ENCODE data around the gene CCL17.

The CCL17 gene

GRCh38 chr16:57358086-57358420 is 46.5 kb upstream of the CCL17 start:
- H3K14ac ChIP-seq (ENCODE audit: low read length in 2 of 2) = no peak overlapping the region
- no peak overlapping the region for H2BK15ac ChIP-seq (ENCODE audit: low read depth, poor library complexity, severe bottlenecking)
- no peak overlapping the region for H2BK12ac ChIP-seq (ENCODE audit: low read length in 2 of 2)
- no peaks in the 10 kb centered on the region for H3K79me1 ChIP-seq (replicated peaks; ENCODE audit: low read length, poor library complexity, severe bottlenecking)
- H2AK5ac ChIP-seq (ENCODE audit: low read length, severe bottlenecking) = no peak overlapping the region
- H3K4ac ChIP-seq (ENCODE audit: low read depth in 1 of 2, low read length in 2 of 2) = no peak overlapping the region
- H3K4me1 ChIP-seq (ENCODE audit: control insufficient read depth, insufficient read depth, low read depth, low read length) = no peaks in the 10 kb centered on the region
- 86% methylated on average over 7 of the region's 7 CpGs for WGBS
- no peak overlapping the region for H2BK5ac ChIP-seq (ENCODE audit: low read depth, low read length, poor library complexity, severe bottlenecking)
- H3K9me3 ChIP-seq (ENCODE audit: control insufficient read depth, low read length) = no peaks in the 10 kb centered on the region
- peaks cover 3 to 23% of the 10 kb centered on the region in 2 experiments for H3K27me3 ChIP-seq (ENCODE audit: control insufficient read depth in 1 of 2, insufficient read depth in 1 of 2, low read length in 2 of 2)
- no peak overlapping the region for H4K91ac ChIP-seq (ENCODE audit: low read length)
- H3K18ac ChIP-seq (ENCODE audit: low read depth in 1 of 2, low read length in 2 of 2) = no peak overlapping the region
- H3K23ac ChIP-seq (ENCODE audit: low read length in 2 of 2) = no peak overlapping the region
- no peak overlapping the region for H3K9ac ChIP-seq (ENCODE audit: low read length)
- no peak overlapping the region for H2BK120ac ChIP-seq (ENCODE audit: low read depth, low read length)
- no peak overlapping the region for H3K4me2 ChIP-seq (ENCODE audit: low read length, poor library complexity, severe bottlenecking)
- no peak overlapping the region for H4K8ac ChIP-seq (ENCODE audit: low read length)
- no peak overlapping the region for H2AFZ ChIP-seq (ENCODE audit: low read depth, low read length)
- no peak overlapping the region for H3K27ac ChIP-seq (ENCODE audit: low read length, poor library complexity, severe bottlenecking)
- DNase-seq = no peak
- no peaks in the 10 kb centered on the region for H3K36me3 ChIP-seq (ENCODE audit: control insufficient read depth in 1 of 2, insufficient read depth in 2 of 2, low read depth in 1 of 2, low read length in 2 of 2)
- H3K4me3 ChIP-seq (ENCODE audit: insufficient read depth in 1 of 2, low read depth in 1 of 2, low read length in 2 of 2) = no peak overlapping the region

DNA sequence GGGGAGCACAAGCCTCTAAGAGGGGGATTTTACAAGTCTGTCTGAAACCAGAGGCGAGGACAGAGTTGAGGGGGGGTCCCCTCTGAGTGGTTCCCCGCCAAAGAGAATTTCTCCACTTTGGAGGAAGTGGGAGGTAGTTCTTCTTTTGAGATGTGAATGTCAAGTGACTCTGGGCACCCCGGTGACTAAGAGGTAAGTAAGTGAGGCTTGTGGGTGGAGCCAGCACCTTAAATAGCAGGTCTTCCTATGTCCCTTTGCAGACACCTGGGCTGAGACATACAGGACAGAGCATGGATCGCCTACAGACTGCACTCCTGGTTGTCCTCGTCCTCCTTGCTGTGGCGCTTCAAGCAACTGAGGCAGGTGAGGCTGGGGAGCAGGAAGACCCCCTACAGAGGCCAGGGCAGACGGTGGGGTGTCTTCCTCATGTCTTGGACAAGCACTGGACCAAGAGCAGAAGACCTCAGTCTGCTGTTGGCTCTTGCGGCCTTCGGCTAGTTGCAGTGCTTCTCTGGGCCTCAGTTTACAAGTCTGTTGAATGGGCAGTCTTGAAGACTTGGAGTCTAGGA is 46.0 kb upstream of the CCL17 start, which contains the start of gene CCL22:
TSS of gene CCL22 (plus strand) at position 257 of the 569 bp plus-strand sequence. CDS start at position 291, 34 bp downstream.
- no peak for DNase-seq
- Histone ChIP-seq H2AK5ac (ENCODE audit: low read length, severe bottlenecking) (no peak within 1 kb of the TSS), H3K27ac (ENCODE audit: low read length, poor library complexity, severe bottlenecking) (no peak within 1 kb of the TSS), H3K36me3 (ENCODE audit: control insufficient read depth in 1 of 2, insufficient read depth in 2 of 2, low read depth in 1 of 2, low read length in 2 of 2) (no peaks in the 10 kb centered on the region), H4K8ac (ENCODE audit: low read length) (no peak within 1 kb of the TSS), H2BK12ac (ENCODE audit: low read length in 2 of 2) (no peak within 1 kb of the TSS), H3K27me3 (ENCODE audit: control insufficient read depth in 1 of 2, insufficient read depth in 1 of 2, low read length in 2 of 2) (peaks cover 8 to 28% of the 10 kb centered on the region in 2 experiments), H3K23ac (ENCODE audit: low read length in 2 of 2) (no peak within 1 kb of the TSS), H3K4me1 (ENCODE audit: control insufficient read depth, insufficient read depth, low read depth, low read length) (no peaks in the 10 kb centered on the region), H4K91ac (ENCODE audit: low read length) (no peak within 1 kb of the TSS), H3K14ac (ENCODE audit: low read length in 2 of 2) (no peak within 1 kb of the TSS), H2BK5ac (ENCODE audit: low read depth, low read length, poor library complexity, severe bottlenecking) (no peak within 1 kb of the TSS), H3K4me2 (ENCODE audit: low read length, poor library complexity, severe bottlenecking) (no peak within 1 kb of the TSS), H2BK120ac (ENCODE audit: low read depth, low read length) (no peak within 1 kb of the TSS), H3K79me1 (replicated peaks; ENCODE audit: low read length, poor library complexity, severe bottlenecking) (no peaks in the 10 kb centered on the region), H3K9me3 (ENCODE audit: control insufficient read depth, low read length) (no peaks in the 10 kb centered on the region), H3K18ac (ENCODE audit: low read depth in 1 of 2, low read length in 2 of 2) (no peak within 1 kb of the TSS), H3K4me3 (ENCODE audit: insufficient read depth in 1 of 2, low read depth in 1 of 2, low read length in 2 of 2) (no peak within 1 kb of the TSS), H2AFZ (ENCODE audit: low read depth, low read length) (no peak within 1 kb of the TSS), H2BK15ac (ENCODE audit: low read depth, poor library complexity, severe bottlenecking) (no peak within 1 kb of the TSS), H3K9ac (ENCODE audit: low read length) (no peak within 1 kb of the TSS), H3K4ac (ENCODE audit: low read depth in 1 of 2, low read length in 2 of 2) (no peak within 1 kb of the TSS)
- WGBS = 79% methylated on average over 9 of the region's 9 CpGs

GRCh38 chr16:57360321-57360935 is 44.1 kb upstream of the CCL17 start:
- WGBS = 94% methylated on average over 16 of the region's 16 CpGs
- DNase-seq = no peak
- Histone ChIP-seq H3K18ac (ENCODE audit: low read depth in 1 of 2, low read length in 2 of 2) (no peak overlapping the region), H2AFZ (ENCODE audit: low read depth, low read length) (no peak overlapping the region), H2BK120ac (ENCODE audit: low read depth, low read length) (no peak overlapping the region), H3K27ac (ENCODE audit: low read length, poor library complexity, severe bottlenecking) (no peak overlapping the region), H3K4me2 (ENCODE audit: low read length, poor library complexity, severe bottlenecking) (no peak overlapping the region), H3K23ac (ENCODE audit: low read length in 2 of 2) (no peak overlapping the region), H2BK15ac (ENCODE audit: low read depth, poor library complexity, severe bottlenecking) (no peak overlapping the region), H4K8ac (ENCODE audit: low read length) (no peak overlapping the region), H3K36me3 (ENCODE audit: control insufficient read depth in 1 of 2, insufficient read depth in 2 of 2, low read depth in 1 of 2, low read length in 2 of 2) (no peaks in the 10 kb centered on the region), H2AK5ac (ENCODE audit: low read length, severe bottlenecking) (no peak overlapping the region), H3K4ac (ENCODE audit: low read depth in 1 of 2, low read length in 2 of 2) (no peak overlapping the region), H3K9me3 (ENCODE audit: control insufficient read depth, low read length) (no peaks in the 10 kb centered on the region), H3K14ac (ENCODE audit: low read length in 2 of 2) (no peak overlapping the region), H2BK5ac (ENCODE audit: low read depth, low read length, poor library complexity, severe bottlenecking) (no peak overlapping the region), H3K27me3 (ENCODE audit: control insufficient read depth in 1 of 2, insufficient read depth in 1 of 2, low read length in 2 of 2) (peaks cover 18 to 37% of the 10 kb centered on the region in 2 experiments), H3K4me3 (ENCODE audit: insufficient read depth in 1 of 2, low read depth in 1 of 2, low read length in 2 of 2) (no peak overlapping the region), H3K9ac (ENCODE audit: low read length) (no peak overlapping the region), H2BK12ac (ENCODE audit: low read length in 2 of 2) (no peak overlapping the region), H4K91ac (ENCODE audit: low read length) (no peak overlapping the region), H3K79me1 (replicated peaks; ENCODE audit: low read length, poor library complexity, severe bottlenecking) (no peaks in the 10 kb centered on the region), H3K4me1 (ENCODE audit: control insufficient read depth, insufficient read depth, low read depth, low read length) (no peaks in the 10 kb centered on the region)

DNA sequence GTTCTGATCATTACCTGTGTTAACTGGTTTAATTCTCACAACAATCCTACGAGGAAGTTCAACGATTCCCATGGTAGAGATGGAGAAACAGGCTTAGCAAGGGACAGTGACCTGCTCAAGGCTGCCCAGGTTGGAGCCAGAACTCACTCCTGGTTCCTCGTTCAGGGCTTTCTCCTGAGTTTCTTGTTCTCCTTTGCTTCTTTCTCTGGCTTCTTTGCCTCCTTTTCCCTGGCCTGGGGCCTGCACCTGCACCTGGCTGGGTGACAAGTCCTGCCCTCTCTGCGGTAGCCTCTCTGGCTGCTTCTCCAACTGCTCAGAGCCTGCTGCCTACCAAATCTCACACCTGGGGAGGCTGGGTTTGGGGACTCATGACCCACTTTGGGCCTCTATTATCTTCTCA is 43.2 kb upstream of the CCL17 start:
- Histone ChIP-seq H3K18ac (ENCODE audit: low read depth in 1 of 2, low read length in 2 of 2) (no peak overlapping the region), H3K4me3 (ENCODE audit: insufficient read depth in 1 of 2, low read depth in 1 of 2, low read length in 2 of 2) (no peak overlapping the region), H2BK120ac (ENCODE audit: low read depth, low read length) (no peak overlapping the region), H2BK5ac (ENCODE audit: low read depth, low read length, poor library complexity, severe bottlenecking) (no peak overlapping the region), H3K4ac (ENCODE audit: low read depth in 1 of 2, low read length in 2 of 2) (no peak overlapping the region), H3K14ac (ENCODE audit: low read length in 2 of 2) (no peak overlapping the region), H2BK12ac (ENCODE audit: low read length in 2 of 2) (no peak overlapping the region), H2BK15ac (ENCODE audit: low read depth, poor library complexity, severe bottlenecking) (no peak overlapping the region), H3K27ac (ENCODE audit: low read length, poor library complexity, severe bottlenecking) (no peak overlapping the region), H3K27me3 (ENCODE audit: control insufficient read depth in 1 of 2, insufficient read depth in 1 of 2, low read length in 2 of 2) (peaks cover 27 to 38% of the 10 kb centered on the region in 2 experiments), H2AK5ac (ENCODE audit: low read length, severe bottlenecking) (no peak overlapping the region), H3K9ac (ENCODE audit: low read length) (no peak overlapping the region), H4K8ac (ENCODE audit: low read length) (no peak overlapping the region), H3K36me3 (ENCODE audit: control insufficient read depth in 1 of 2, insufficient read depth in 2 of 2, low read depth in 1 of 2, low read length in 2 of 2) (no peaks in the 10 kb centered on the region), H3K23ac (ENCODE audit: low read length in 2 of 2) (no peak overlapping the region), H3K9me3 (ENCODE audit: control insufficient read depth, low read length) (no peaks in the 10 kb centered on the region), H3K4me2 (ENCODE audit: low read length, poor library complexity, severe bottlenecking) (no peak overlapping the region), H2AFZ (ENCODE audit: low read depth, low read length) (no peak overlapping the region), H4K91ac (ENCODE audit: low read length) (no peak overlapping the region), H3K4me1 (ENCODE audit: control insufficient read depth, insufficient read depth, low read depth, low read length) (no peaks in the 10 kb centered on the region), H3K79me1 (replicated peaks; ENCODE audit: low read length, poor library complexity, severe bottlenecking) (no peaks in the 10 kb centered on the region)
- 73% methylated on average over 4 of the region's 4 CpGs for WGBS
- no peak for DNase-seq
